GM12872 (cell line): ENCODE results near the gene TRIM17.

Experiments used
- CTCF ChIP-seq: IDR thresholded peaks from 3 replicates; pipeline ENCODE4 v1.5.1; 2011; ENCODE audit warnings: low read depth, mild to moderate bottlenecking, low read length, moderate library complexity; ENCODE audit not compliant: insufficient read depth

The TRIM17 gene

GRCh38 chr1:228378873-228379460 is 37.7 kb downstream of the TRIM17 start:
- TF ChIP-seq CTCF, result no peak

GRCh38 chr1:228378090-228378872 is 38.4 kb downstream of the TRIM17 start:
- peak; percentile 45; the same call in 2 of the 3 replicates for TF ChIP-seq CTCF

- no peak for TF ChIP-seq CTCF
Measured at GRCh38 chr1:228377664-228378089, 39.0 kb downstream of the TRIM17 start.

- no peak for TF ChIP-seq CTCF
Measured at GRCh38 chr1:228376651-228377631, 39.7 kb downstream of the TRIM17 start.

GRCh38 chr1:228376262-228376628 is 40.4 kb downstream of the TRIM17 start:
- TF ChIP-seq CTCF, result no peak

- no peak for TF ChIP-seq CTCF
Measured at GRCh38 chr1:228375578-228376261, 40.9 kb downstream of the TRIM17 start.
